PC-9 (cell line): Measurements from ENCODE around the gene SLX4IP.

Experiments used
- CTCF ChIP-seq: fragments of 200-600 bp; sonication (generic); conservative IDR thresholded peaks from 2 replicates; pipeline ENCODE4 v1.6.1; 2017; ENCODE audit warnings: mixed run types, antibody characterized with exemption, mild to moderate bottlenecking, moderate library complexity
- EZH2 ChIP-seq: fragments of 200-600 bp; sonication (generic); IDR thresholded peaks from 2 replicates; pipeline ENCODE4 v1.8.0; 2017; ENCODE audit warnings: antibody characterized with exemption, low read depth

DNA sequence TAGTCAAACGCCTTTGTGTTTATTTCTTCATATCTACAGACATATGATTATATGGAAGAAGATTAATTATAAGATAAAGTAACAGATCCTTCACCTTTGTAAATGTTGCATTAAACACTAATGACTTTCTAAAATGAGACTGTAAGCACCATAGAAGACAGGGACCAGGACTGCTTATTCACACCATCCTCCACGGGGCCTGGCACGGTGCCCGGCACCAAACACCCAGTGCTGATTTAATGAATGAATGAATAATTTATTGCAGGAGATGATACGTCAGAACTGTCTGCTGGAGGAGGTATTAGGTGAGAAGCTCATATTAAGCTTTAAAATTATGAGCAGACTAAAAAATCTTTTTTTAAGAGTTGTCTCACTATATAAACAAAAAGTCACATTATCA is 88.3 kb downstream of the SLX4IP start:
- no peak for TF ChIP-seq CTCF
- TF ChIP-seq EZH2: no peak
